ENCODE measurements around the gene KRTAP10-8. TPM values are rescaled to one million over a fixed set of nuclear protein-coding genes. Genes with fewer than 3 reads are reported as not detected.

Gene KRTAP10-8
- total RNA-seq (not detected), polyA plus RNA-seq (ENCODE audit: insufficient read length in 2 of 2) (not detected)
- long read RNA-seq, donor 1: 0 reads
- long read RNA-seq, donor 2: 0 reads
- long read RNA-seq, donor 3: 0 reads
- long read RNA-seq, donor 4: 0 reads

GRCh38 chr21:44612029-44612486, at the start of gene KRTAP10-8:
Gene KRTAP10-8 (plus strand): TSS chr21:44612079. CDS start chr21:44612101, 22 bp downstream.
- DNase-seq (ENCODE audit: low read depth in 4 of 6, low spot score in 6 of 6): no peak
- Histone ChIP-seq H3K36me3 (ENCODE audit: control insufficient read depth, insufficient read depth, low read length) (no peaks in the 10 kb centered on the region), H3K4me1 (ENCODE audit: control insufficient read depth, insufficient read depth, low read length) (no peaks in the 10 kb centered on the region), H3K9me3 (ENCODE audit: control insufficient read depth, insufficient read depth, low read length) (peaks cover 6% of the 10 kb centered on the region), H3K4me3 (ENCODE audit: low read depth, low read length) (no peak within 1 kb of the TSS), H3K27ac (ENCODE audit: low read depth, low read length) (no peak within 1 kb of the TSS), H3K27me3 (ENCODE audit: control insufficient read depth, insufficient read depth, low read length) (no peaks in the 10 kb centered on the region)
- WGBS (ENCODE audit: insufficient coverage): 86% methylated on average over 8 of the region's 8 CpGs

- H3K27me3 ChIP-seq (ENCODE audit: control insufficient read depth, insufficient read depth, low read length): no peaks in the 10 kb centered on the region
- no peak overlapping the region for H3K4me3 ChIP-seq (ENCODE audit: low read depth, low read length)
- DNase-seq (ENCODE audit: low read depth in 4 of 6, low spot score in 6 of 6): no peak
- H3K4me1 ChIP-seq (ENCODE audit: control insufficient read depth, insufficient read depth, low read length): no peaks in the 10 kb centered on the region
- H3K27ac ChIP-seq (ENCODE audit: low read depth, low read length): no peak overlapping the region
- no peaks in the 10 kb centered on the region for H3K36me3 ChIP-seq (ENCODE audit: control insufficient read depth, insufficient read depth, low read length)
- H3K9me3 ChIP-seq (ENCODE audit: control insufficient read depth, insufficient read depth, low read length): peaks cover 3% of the 10 kb centered on the region
- WGBS (ENCODE audit: insufficient coverage): no CpG with 5 or more reads among the region's 1 CpG
These were observed 47.8 kb upstream of the KRTAP10-8 start for GRCh38 chr21:44564099-44564498.

GRCh38 chr21:44564886-44565598, 46.8 kb upstream of the KRTAP10-8 start:
- peaks cover 3% of the 10 kb centered on the region for H3K9me3 ChIP-seq (ENCODE audit: control insufficient read depth, insufficient read depth, low read length)
- WGBS (ENCODE audit: insufficient coverage): no CpG with 5 or more reads among the region's 1 CpG
- no peaks in the 10 kb centered on the region for H3K4me1 ChIP-seq (ENCODE audit: control insufficient read depth, insufficient read depth, low read length)
- no peak for DNase-seq (ENCODE audit: low read depth in 4 of 6, low spot score in 6 of 6)
- H3K27ac ChIP-seq (ENCODE audit: low read depth, low read length): no peak overlapping the region
- no peaks in the 10 kb centered on the region for H3K36me3 ChIP-seq (ENCODE audit: control insufficient read depth, insufficient read depth, low read length)
- no peaks in the 10 kb centered on the region for H3K27me3 ChIP-seq (ENCODE audit: control insufficient read depth, insufficient read depth, low read length)
- H3K4me3 ChIP-seq (ENCODE audit: low read depth, low read length): no peak overlapping the region

- H3K4me1 ChIP-seq (ENCODE audit: control insufficient read depth, insufficient read depth, low read length): no peaks in the 10 kb centered on the region
- no peaks in the 10 kb centered on the region for H3K27me3 ChIP-seq (ENCODE audit: control insufficient read depth, insufficient read depth, low read length)
- no CpG with 5 or more reads among the region's 1 CpG for WGBS (ENCODE audit: insufficient coverage)
- DNase-seq (ENCODE audit: low read depth in 4 of 6, low spot score in 6 of 6): no peak
- H3K9me3 ChIP-seq (ENCODE audit: control insufficient read depth, insufficient read depth, low read length): peaks cover 3% of the 10 kb centered on the region
- H3K36me3 ChIP-seq (ENCODE audit: control insufficient read depth, insufficient read depth, low read length): no peaks in the 10 kb centered on the region
- no peak overlapping the region for H3K4me3 ChIP-seq (ENCODE audit: low read depth, low read length)
- no peak overlapping the region for H3K27ac ChIP-seq (ENCODE audit: low read depth, low read length)
These were observed 45.5 kb upstream of the KRTAP10-8 start for GRCh38 chr21:44566403-44566802.

GRCh38 chr21:44567481-44568171, 44.3 kb upstream of the KRTAP10-8 start:
- DNase-seq (ENCODE audit: low read depth in 4 of 6, low spot score in 6 of 6): no peak
- no peak overlapping the region for H3K27ac ChIP-seq (ENCODE audit: low read depth, low read length)
- no peaks in the 10 kb centered on the region for H3K4me1 ChIP-seq (ENCODE audit: control insufficient read depth, insufficient read depth, low read length)
- no peaks in the 10 kb centered on the region for H3K27me3 ChIP-seq (ENCODE audit: control insufficient read depth, insufficient read depth, low read length)
- 93% methylated on average over 17 of the region's 18 CpGs for WGBS (ENCODE audit: insufficient coverage)
- no peak overlapping the region for H3K4me3 ChIP-seq (ENCODE audit: low read depth, low read length)
- no peaks in the 10 kb centered on the region for H3K36me3 ChIP-seq (ENCODE audit: control insufficient read depth, insufficient read depth, low read length)
- peaks cover under 1% of the 10 kb centered on the region for H3K9me3 ChIP-seq (ENCODE audit: control insufficient read depth, insufficient read depth, low read length)

GRCh38 chr21:44568261-44568660, 43.6 kb upstream of the KRTAP10-8 start:
- Histone ChIP-seq H3K4me1 (ENCODE audit: control insufficient read depth, insufficient read depth, low read length) (no peaks in the 10 kb centered on the region), H3K27ac (ENCODE audit: low read depth, low read length) (no peak overlapping the region), H3K27me3 (ENCODE audit: control insufficient read depth, insufficient read depth, low read length) (no peaks in the 10 kb centered on the region), H3K9me3 (ENCODE audit: control insufficient read depth, insufficient read depth, low read length) (no peaks in the 10 kb centered on the region), H3K36me3 (ENCODE audit: control insufficient read depth, insufficient read depth, low read length) (no peaks in the 10 kb centered on the region), H3K4me3 (ENCODE audit: low read depth, low read length) (no peak overlapping the region)
- 80% methylated on average over 12 of the region's 12 CpGs for WGBS (ENCODE audit: insufficient coverage)
- DNase-seq (ENCODE audit: low read depth in 4 of 6, low spot score in 6 of 6): no peak

GRCh38 chr21:44568667-44569556, 43.0 kb upstream of the KRTAP10-8 start:
- no peak overlapping the region for H3K4me3 ChIP-seq (ENCODE audit: low read depth, low read length)
- DNase-seq (ENCODE audit: low read depth in 4 of 6, low spot score in 6 of 6): no peak
- no peaks in the 10 kb centered on the region for H3K27me3 ChIP-seq (ENCODE audit: control insufficient read depth, insufficient read depth, low read length)
- H3K27ac ChIP-seq (ENCODE audit: low read depth, low read length): no peak overlapping the region
- 82% methylated on average over 25 of the region's 27 CpGs for WGBS (ENCODE audit: insufficient coverage)
- no peaks in the 10 kb centered on the region for H3K9me3 ChIP-seq (ENCODE audit: control insufficient read depth, insufficient read depth, low read length)
- no peaks in the 10 kb centered on the region for H3K4me1 ChIP-seq (ENCODE audit: control insufficient read depth, insufficient read depth, low read length)
- no peaks in the 10 kb centered on the region for H3K36me3 ChIP-seq (ENCODE audit: control insufficient read depth, insufficient read depth, low read length)

- H3K27ac ChIP-seq (ENCODE audit: low read depth, low read length): no peak overlapping the region
- no peaks in the 10 kb centered on the region for H3K9me3 ChIP-seq (ENCODE audit: control insufficient read depth, insufficient read depth, low read length)
- no peaks in the 10 kb centered on the region for H3K36me3 ChIP-seq (ENCODE audit: control insufficient read depth, insufficient read depth, low read length)
- H3K4me3 ChIP-seq (ENCODE audit: low read depth, low read length): no peak overlapping the region
- DNase-seq (ENCODE audit: low read depth in 4 of 6, low spot score in 6 of 6): no peak
- whole genome bisulfite sequencing (ENCODE audit: insufficient coverage): 81% methylated on average over 12 of the region's 12 CpGs
- H3K27me3 ChIP-seq (ENCODE audit: control insufficient read depth, insufficient read depth, low read length): no peaks in the 10 kb centered on the region
- H3K4me1 ChIP-seq (ENCODE audit: control insufficient read depth, insufficient read depth, low read length): peaks cover 3% of the 10 kb centered on the region
These were observed 41.9 kb upstream of the KRTAP10-8 start for GRCh38 chr21:44569861-44570517.

- Histone ChIP-seq H3K27ac (ENCODE audit: low read depth, low read length) (no peak overlapping the region), H3K4me3 (ENCODE audit: low read depth, low read length) (no peak overlapping the region), H3K4me1 (ENCODE audit: control insufficient read depth, insufficient read depth, low read length) (peaks cover 4% of the 10 kb centered on the region), H3K27me3 (ENCODE audit: control insufficient read depth, insufficient read depth, low read length) (no peaks in the 10 kb centered on the region), H3K9me3 (ENCODE audit: control insufficient read depth, insufficient read depth, low read length) (no peaks in the 10 kb centered on the region), H3K36me3 (ENCODE audit: control insufficient read depth, insufficient read depth, low read length) (no peaks in the 10 kb centered on the region)
- 100% methylated on average over 2 of the region's 4 CpGs for WGBS (ENCODE audit: insufficient coverage)
- no peak for DNase-seq (ENCODE audit: low read depth in 4 of 6, low spot score in 6 of 6)
These were observed 40.6 kb upstream of the KRTAP10-8 start for GRCh38 chr21:44571296-44571695.

All from spinal cord (tissue), 10 donors.